A673 (cell line): Measurements from ENCODE around the gene SUCLA2.

Source experiments
- CTCF ChIP-seq: fragments of 300-800, 200-600 bp; sonication (generic); conservative IDR thresholded peaks from 2 replicates; pipeline ENCODE4 v1.5.1; 2017; ENCODE audit warnings: low read depth, mild to moderate bottlenecking, antibody characterized with exemption, low read length, moderate library complexity, mixed read lengths
- EZH2 ChIP-seq: fragments of 200-600 bp; sonication (generic); IDR thresholded peaks from 2 replicates; pipeline ENCODE4 v1.6.1; 2017; ENCODE audit warnings: borderline replicate concordance, low read depth, mild to moderate bottlenecking, mixed read lengths, antibody characterized with exemption, low read length; ENCODE audit not compliant: poor library complexity, severe bottlenecking

GRCh38 chr13:47955836-47956235, 45.2 kb downstream of the SUCLA2 start:
- no peak for TF ChIP-seq CTCF
- no peak for TF ChIP-seq EZH2
